HG03095 (cell line): Measurements from ENCODE around the gene AFF1.
"Not testable (repeated sequence)": the region's sequence is repeated elsewhere in the genome, so short reads cannot be mapped to it uniquely, and the experiment has no call there.

Experiments used
- ATAC-seq: cut with Tn5 transposase; IDR thresholded peaks from one replicate; pipeline ENCODE4 v1.9.1; 2021; ENCODE audit warnings: moderate library complexity; ENCODE audit not compliant: unreplicated experiment

AFF1 gene

DNA sequence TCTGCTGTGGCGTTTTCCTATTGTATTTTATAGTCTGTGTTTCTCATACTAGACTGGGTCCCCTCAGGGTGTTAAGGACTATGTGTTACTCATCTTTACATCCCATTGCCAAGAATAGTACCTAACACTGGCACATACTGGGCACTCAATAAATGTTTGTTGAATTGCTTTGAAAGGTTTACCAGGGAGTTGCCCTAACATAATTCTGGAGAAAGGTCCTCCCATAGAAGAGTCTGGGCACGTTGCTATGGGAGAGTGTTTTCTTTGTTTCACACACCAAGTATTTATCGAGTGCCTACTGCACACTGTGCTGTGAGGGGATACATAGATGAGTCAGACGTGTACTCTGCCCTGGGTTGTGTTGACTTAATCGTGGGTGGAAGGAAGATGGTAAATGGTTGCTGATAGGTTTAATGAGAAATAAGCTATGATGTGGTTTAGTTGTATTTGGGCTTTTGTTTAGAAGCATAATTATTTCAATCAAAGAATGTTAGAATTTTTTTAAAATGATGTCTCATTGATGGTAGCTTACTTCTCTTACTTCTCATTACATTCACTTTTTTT is 42.9 kb downstream of the AFF1 start:
- peak; percentile 77 for ATAC-seq

DNA sequence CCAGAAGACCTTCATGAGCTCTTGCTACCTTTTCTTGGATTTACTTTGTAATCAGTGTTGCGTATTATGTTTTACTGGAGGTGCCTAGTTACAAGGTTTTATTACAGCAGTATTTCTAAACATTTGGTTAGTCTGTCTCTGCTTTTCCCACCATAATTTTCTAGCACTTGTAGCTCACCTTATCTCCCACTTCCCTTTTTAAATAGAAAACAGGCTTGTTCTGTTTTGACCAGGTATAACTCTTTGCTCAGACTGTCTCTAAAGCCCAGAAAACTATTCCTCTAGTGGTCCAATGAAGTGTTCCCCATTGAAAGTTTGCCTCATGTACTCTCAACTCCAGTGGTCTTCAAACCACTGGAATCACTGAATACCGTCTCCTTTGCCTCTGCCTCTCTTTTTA is 43.9 kb downstream of the AFF1 start:
- no peak for ATAC-seq

DNA sequence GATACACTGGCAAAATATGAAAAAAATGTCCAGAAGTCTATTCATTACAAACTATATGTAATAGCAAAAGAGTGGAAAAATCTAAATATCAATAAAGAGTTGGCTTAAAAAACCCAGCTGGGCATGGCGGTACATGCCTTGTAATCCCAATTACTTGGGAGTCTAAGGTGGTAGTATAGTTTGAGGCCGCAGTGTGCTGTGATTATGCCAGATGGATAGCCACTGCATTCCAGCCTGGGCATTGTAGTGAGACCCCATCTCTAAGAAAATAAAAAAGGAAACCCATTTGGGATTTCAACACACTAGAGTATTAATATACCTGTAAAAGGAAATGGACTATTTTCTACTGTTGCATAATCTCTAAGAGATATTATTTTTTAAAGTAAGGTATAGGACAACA is 45.4 kb downstream of the AFF1 start:
- ATAC-seq = no peak

DNA sequence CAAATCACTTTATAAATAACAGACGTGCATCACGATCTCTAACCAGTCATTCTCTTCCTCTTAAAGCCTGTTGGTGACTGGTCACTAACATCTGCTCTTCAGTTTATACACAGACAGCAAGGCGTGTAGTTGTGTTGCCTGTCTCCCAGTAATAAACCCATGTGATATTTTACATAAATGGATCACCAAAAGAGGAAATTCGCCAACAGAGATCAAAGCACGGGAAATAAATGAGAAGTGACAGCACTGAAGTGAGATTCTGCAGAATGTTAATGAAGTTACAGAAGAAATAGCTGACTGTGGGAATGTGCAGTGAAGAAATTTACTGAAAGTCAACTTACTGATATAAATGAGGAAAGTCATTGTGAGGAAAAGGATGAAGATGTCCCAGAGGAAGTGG is 47.0 kb downstream of the AFF1 start:
- ATAC-seq = no peak

DNA sequence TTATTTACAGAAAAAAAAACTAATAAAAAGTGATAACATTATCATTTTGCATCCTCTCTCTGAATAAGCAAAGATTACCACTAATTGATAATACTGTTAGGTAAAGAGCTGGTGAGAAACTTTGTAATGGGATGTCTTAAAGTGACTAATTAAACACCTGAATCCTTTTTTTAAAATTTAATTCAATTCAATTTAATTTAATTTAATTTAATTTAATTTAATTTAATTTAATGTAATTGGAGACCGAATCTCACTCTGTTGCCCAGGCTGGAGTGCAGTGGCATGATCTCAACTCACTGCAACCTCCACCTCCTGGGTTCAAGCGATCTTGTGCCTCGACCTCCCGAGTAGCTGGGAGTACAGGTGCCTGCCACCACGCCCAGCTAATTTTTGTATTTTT is 51.0 kb downstream of the AFF1 start:
- not testable (repeated sequence) for ATAC-seq

DNA sequence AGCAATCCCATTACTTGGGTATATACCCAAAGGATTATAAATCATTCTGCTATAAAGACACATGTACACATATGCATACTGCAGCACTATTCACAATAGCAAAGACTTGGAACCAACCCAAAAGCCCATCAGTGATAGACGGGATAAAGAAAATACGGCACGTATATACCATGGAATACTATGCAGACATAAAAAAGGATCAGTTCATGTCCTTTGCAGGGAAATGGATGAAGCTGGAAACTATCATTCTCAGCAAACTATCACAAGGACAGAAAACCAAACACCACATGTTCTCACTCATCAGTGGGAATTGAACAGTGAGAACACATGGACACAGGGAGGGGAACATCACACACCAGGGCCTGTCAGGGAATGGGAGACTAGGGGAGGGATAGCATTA is 54.8 kb downstream of the AFF1 start:
- not testable (repeated sequence) for ATAC-seq

DNA sequence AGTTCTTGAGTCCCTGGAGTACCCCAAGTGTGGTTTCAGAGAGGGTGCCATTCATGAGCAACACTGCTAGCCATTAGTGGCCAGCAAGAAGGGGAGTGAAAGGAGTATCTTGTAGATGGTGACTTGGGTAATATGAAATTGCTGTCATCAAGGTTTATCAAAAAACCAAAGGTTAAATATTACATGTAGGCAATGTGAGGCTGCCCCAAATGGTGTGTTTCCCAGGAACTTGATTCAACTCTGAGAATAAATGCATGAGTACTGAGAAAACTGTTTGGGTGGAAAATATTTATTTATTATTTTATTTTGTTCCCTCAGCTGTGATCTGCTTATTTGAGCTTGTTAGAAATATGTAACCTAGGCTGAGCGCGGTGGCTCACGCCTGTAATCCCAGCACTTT is 55.7 kb downstream of the AFF1 start:
- no peak for ATAC-seq

DNA sequence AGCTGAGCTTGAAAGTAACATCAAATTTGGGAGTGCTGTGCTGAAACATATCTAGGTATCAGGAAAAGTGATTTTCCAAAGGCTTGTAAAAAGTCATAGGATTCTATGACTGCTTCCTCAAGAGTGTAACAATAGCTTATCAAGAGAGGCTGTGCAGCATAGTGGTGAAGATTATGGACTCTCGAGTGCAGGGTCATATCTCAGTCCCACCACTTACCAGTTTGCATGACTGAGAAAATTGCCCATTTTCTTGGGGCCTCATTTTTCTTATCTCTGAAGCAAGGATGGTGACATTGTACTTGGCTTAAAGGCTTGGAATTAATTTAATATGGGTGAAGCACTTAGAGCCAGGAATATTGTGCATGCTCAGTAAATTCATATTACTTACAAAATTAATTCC is 57.2 kb downstream of the AFF1 start:
- ATAC-seq = no peak

DNA sequence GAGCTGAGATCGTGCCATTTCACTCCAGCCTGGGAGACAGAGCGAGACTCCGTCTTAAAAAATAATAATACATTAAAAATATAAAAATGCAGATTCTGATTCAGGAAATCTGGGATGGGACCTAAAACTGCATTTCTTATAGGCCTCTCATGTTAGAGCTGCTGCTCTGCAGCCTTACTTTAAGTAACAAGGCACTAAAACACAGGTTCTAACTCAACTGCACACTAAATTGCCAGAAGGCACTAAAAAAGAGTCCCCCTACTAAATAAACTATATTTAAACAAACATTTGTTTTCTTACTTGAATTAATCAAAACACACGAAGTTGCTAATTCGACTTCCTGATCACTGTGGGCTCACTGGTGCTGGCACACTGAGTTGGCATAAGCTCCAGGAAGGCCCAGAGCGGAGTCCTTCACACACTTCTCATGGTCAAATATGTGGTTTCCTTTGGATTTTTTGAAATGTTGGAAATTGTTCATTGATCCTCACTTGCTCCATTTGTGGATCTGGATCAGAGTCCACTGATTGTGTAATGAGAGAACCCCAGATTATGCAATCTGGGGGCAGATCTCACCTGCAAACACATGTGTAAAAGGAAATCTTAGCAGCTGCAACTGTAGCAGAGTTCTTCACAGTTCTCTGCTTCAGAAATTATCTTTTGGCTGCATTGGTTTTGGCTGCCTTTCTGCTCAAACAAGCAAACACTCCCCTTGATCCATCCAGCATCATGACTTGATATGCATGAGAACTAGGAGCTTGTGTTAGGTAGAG is 59.3 kb downstream of the AFF1 start:
- ATAC-seq = no peak

DNA sequence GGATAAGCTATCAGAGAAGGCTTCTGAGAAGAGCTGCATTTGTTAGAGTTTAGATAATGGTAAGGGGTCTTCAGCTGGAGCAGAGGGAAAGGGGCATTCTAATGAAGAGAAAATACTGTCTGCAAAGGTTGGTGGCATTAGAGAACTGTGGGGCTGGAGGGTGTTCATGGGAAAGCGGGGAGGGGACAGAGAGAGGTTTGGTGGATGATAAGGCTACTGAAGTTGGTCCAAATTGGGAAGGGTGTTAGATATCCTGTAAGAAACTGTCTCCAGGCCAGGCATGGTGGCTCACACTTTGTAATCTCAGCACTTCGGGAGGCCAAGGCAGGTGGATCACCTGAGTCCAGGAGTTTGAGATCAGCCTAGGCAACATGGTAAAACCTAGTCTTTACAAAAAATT is 59.9 kb downstream of the AFF1 start:
- no peak for ATAC-seq

DNA sequence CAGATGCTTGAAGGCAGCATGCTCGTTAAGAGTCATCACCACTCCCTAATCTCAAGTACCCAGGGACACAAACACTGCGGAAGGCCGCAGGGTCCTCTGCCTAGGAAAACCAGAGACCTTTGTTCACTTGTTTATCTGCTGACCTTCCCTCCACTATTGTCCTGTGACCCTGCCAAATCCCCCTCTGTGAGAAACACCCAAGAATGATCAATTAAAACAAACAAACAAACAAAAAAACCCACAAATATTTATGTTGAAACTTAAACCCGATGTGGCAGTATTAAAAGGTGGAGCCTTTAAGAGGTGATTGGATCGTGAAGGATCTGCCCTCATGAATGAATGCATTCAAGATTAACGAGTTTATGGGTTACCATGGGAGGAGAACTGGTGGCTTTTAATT is 61.7 kb downstream of the AFF1 start:
- not testable (repeated sequence) for ATAC-seq

DNA sequence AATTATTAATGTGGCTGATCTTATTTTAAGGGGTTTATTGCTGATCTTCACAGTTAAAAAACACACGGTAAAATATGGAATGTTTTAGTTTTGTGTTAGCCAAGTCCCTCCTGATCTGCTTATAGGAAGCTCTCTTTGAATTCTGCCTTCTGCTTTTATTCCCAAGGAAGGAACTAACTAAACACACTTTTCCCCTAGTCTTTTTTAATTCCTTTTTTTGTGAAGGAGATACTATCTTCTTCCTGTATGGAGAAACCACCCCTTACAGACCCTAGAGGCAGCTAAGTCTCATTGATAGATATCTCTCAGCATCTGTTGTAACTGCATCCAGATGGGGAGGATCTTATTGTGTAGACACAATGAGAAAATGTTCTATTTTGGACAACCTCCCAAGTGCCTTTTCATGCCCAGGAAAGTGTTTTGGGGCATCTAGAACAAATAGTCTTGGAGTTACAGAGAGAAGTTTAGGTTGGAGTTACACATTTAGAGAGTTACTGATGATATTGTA is 64.4 kb downstream of the AFF1 start:
- no peak for ATAC-seq

DNA sequence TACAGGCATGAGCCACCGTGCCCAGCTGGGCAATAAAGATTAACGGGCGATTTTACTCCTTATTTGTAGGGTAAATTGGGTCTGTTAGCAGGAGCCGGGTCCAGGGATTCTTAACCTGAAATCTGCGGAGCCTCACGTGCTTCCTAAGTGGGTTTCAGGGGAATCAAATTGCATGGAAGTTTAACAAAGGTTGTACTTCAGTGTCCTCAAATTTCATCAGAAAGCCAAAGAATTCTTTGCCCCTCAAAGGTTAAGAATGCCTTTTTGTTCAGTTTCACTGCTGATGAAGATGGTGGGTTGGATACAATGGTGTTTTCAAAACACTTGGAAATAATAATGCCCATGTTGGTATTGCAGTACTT is 67.9 kb downstream of the AFF1 start:
- no peak for ATAC-seq

DNA sequence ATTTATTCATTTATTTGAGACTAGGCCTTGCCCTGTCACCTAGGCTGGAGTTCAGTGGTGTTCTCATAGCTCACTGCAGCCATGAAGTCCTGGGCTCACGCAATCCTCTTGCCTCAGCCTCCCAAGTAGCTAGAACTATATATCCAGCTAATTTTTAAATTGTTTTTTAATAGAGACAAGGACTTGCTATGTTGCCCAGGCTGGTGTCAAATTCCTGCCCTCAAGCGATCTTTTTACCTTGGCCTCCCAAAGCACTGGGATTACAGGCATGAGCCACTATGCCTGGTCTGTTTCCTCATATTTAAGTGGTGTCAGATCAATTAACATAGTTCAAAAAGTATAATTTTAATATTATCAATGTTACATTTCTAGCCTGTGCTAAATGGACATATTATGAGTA is 68.5 kb downstream of the AFF1 start:
- ATAC-seq = no peak

DNA sequence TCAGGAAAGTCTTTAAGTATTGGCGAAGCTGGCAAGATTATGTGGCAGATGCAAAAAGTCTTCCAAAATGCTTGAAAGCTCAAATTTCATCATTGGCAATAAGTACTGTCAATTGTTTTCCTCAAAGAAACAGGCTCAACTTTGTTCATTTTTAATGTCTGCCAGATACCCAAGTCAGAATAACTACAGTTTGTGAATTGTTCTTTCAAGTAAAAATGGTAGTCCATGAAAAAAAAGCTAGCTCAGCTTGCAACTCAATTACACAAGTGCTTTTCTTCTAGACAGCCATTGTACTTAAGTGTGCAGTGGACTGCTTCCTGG is 70.5 kb downstream of the AFF1 start:
- no peak for ATAC-seq

DNA sequence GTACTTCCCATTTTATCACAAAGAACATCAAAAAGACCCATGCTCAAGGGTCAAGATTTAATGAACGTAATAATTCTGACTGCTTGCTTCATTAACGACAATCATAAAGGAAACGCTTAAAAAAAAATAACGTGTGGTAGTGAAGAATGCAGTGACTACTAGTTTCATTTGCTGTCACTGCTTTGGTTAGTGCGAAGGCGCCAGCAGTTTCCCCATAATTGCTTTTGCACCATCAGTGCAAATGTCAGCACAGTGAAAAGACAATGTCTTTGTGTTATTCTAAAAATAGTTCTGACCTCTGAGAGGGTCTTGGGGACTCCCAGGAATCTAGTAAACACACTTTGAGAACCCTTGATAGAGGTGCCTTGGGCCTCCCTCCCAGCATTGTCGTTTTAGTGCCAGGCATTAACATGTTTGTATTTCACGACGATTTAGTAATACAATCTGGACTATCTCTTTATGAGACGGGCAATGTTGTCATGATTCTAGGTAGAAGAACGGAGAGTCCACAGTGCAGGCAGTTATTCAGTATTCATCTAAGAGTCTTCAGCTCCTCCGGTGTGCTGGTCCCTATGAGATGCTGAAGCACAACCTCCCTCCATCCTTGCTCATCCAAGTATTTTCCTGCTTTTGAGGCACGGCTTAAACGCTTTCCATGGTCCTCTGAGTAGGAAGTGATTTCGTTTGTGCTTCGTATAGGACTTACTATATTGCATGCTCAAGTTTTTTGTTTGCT is 71.0 kb downstream of the AFF1 start:
- peak; percentile 20 for ATAC-seq

DNA sequence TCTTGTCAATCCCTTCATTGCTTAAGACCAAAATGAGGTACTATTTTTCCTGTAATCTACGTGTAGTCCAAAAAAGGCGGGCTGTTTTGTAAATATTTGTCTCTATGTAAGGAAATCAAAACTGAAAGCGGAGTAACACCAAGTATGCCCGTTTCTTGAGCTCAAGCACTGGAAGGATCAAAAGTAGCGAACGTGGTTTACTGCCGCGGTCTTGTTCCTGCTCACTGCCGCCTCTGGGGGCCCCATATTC is 71.5 kb downstream of the AFF1 start:
- peak; percentile 45 for ATAC-seq

DNA sequence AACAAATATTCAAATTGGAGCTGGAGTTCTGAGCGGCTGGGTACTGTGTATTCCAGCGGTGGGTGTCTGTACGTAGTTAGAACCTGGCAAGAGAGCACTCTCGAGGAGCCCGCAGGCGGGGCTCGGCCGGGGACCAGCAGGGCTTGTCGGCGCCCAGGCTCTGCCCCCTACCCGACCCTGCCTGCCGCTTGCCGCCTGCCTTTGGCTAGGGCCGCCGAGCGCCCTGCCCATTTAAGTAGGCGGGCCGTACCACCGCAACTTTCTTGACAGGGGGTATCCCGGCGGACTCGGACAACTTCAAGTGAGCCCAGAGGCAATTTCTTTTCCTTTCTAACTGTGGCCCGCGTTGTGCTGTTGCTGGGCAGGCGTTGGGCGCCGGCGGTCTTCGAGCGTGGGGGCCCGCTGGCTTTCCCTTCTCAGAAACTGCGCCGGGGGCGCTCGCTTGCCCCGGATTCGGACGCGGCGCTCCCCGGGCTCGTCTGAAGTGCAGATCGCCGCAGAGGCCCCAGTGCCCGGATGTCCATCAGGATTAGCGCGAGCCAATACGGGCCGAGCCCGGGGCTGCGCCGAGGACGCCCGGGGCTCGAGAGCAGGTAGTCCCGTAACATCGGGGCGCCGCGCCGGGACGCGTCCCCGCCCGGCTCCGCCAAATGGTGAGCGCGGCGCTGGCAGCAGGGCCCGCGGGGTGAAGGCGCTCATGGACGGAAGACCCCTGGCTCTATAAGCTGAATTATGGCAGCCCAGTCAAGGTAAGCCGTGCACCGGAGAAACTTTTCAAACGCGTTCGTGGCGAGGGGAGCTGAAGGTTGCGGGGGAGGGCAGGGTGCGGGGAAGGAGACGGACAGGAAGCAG is 72.1 kb downstream of the AFF1 start:
- ATAC-seq = peak; percentile 54

DNA sequence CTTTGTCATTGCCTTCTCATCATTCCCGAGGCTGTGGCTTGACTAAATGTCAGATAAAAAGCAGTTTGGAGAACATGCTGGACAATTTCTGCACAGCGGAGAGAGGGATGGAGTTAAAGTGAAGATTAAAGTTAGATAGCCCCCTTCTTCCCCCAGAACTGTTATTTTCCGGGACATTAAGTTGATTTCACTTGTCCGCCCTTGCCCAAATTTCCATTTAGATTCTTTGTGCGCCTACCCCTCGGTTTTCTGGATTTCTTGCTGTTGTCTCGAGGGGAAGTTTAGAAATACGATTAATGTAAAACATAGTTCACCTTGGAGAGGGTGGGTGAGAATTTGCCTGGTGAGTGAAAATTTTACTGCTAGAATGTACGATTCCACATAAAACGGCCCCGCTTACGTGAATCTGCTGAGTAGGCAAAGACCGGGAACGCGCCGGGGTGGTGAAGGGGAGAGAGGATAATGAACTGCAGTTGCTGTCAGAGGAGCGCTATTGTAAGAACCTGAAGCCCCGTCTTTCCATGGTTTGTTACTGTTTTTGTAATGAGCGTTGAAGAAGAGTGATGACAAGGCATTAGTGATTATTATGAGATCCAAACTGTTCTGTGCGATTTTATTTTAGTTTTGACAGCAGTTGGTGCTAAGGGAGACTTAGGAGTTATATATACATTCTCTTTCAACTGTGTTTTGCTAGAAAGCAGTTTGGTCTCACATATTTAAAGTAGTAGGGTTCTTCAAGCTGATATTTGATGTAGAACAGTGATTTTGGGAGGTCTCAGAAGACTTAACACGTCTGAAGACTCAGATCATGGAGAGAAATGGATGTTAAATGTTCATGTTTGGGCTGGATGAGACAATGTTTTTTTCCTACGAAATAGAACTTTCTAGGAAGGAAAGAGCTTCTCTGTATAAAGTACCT is 73.0 kb downstream of the AFF1 start:
- ATAC-seq = no peak

DNA sequence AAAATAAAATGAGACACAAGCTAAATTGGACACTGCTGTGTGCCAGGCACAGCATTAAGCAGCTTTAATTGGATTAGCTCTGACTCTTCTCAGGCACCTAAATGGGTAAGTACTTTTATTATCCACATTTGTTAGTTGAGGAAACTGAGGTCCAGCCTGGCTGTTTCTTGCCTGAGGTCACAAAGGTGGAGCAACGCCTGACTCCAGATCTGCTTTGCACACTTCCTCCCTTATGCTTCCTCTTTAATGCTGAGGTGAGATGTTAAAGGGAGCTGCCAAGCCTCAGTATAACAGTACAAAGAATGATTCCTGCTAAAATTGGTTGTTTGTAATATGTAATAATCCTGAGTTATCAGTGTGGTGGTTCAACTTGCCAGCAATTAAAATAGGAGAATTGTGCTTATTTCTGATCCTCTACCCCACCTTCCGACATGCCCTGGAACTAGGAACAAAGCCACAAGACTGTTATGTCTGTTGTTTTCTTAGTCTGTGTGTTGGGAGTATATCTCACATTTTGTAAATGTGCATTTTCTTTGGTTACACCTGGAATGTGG is 74.4 kb downstream of the AFF1 start:
- no peak for ATAC-seq
